ENCODE results near the gene CCDC27. TPM values are rescaled to one million over a fixed set of nuclear protein-coding genes. Genes with fewer than 3 reads are reported as not detected.
A peak's percentile ranks its signal among the peaks of the same experiment; 100 is the strongest.

CCDC27 gene
- total RNA-seq, 1 experiment from 2014 or later, result not detected

DNA sequence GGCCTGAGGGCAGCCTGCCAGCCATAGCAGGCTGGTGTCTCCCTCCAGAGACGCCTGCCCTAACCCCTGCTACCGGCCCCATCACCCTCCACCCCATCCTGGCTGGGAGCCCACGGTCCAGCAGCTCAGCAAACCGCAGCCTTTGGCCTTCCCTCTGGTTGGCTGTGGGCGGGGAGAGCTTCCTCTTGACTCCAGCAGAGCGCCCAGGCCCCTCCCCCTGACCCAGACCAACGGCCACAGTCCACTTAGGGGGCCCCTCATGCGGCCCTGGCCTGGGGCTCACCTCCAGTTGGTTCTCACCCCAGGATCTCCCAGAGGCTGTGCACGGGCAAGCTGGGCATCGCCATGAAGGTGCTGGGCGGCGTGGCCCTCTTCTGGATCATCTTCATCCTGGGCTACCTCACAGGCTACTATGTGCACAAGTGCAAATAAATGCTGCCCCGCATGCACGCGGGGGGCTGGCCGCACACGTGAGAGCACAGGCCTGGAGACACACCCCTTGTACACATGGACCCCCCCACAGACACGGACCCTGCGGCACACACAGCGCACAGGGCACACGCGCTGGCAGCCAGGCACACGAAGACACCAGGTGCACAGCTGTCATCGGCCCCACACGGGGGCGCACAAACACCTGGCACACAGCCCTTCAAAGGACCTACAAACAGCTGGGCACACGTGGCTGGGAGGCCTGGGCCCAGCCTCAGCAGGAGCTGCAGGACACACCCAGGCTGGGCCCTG is 23.4 kb downstream of the CCDC27 start:
- no TSS peak for BruUV-seq (replicated peaks)
- Histone ChIP-seq H3K9ac (ENCODE audit: low read length) (peak overlapping the region; percentile 39; the same call in 1 of the 2 replicates), H3K9me2 (ENCODE audit: insufficient read depth) (no peaks in the 10 kb centered on the region), H3K79me2 (ENCODE audit: insufficient read depth, low read length) (no peaks in the 10 kb centered on the region), H3K27ac (ENCODE audit: low read depth, low read length) (peak overlapping the region; percentile 30; the same call in 1 of the 2 replicates), H3K4me2 (ENCODE audit: low read length) (peak overlapping the region; percentile 51), H3K27me3 (ENCODE audit: insufficient read depth, low read length) (no peaks in the 10 kb centered on the region), H3K4me1 (ENCODE audit: control insufficient read depth in 1 of 2, insufficient read depth in 2 of 2, low read length in 2 of 2) (peaks cover 31 to 44% of the 10 kb centered on the region in 2 experiments), H3K4me3 (replicated peaks in 1 of 2; ENCODE audit: low read depth in 1 of 2, low read length in 2 of 2) (no peak overlapping the region), H3K36me3 (ENCODE audit: control insufficient read depth in 1 of 2, insufficient read depth in 2 of 2, low read length in 2 of 2) (peaks cover 6 to 8% of the 10 kb centered on the region in 2 experiments; a peak in 2 of 4 replicates), H3K9me3 (ENCODE audit: control insufficient read depth in 1 of 2, insufficient read depth in 1 of 2, low read depth in 1 of 2, low read length in 2 of 2) (no peaks in the 10 kb centered on the region), H4K20me1 (ENCODE audit: insufficient read depth) (no peaks in the 10 kb centered on the region), H2AFZ (ENCODE audit: low read depth, low read length, poor library complexity, severe bottlenecking) (no peak overlapping the region)
- DNase-seq (ENCODE audit: low read depth, low spot score) (peak; percentile 64), ATAC-seq (peak; percentile 64)
- ChIA-PET CTCF (interaction anchor here (0.7 to 2.3 kb wide), 10 partner anchors 9 to 323 kb away, joined by 3 to 10 read pairs (median 3); partner anchors contain the start of gene LRRC47), RAD21 (ENCODE audit: low non-redundant PET in 1 of 2, low total read pairs in 2 of 2, uncharacterized antibody in 2 of 2, unreplicated experiment in 2 of 2) (no interaction called here), POLR2A (no interaction called here)
- intact Hi-C loops (cut with micrococcal nuclease), result loop anchor here (1.0 kb wide), 1 partner anchor 26 kb away; no protein-coding TSS in a partner anchor
- no peak for TF ChIP-seq ATF3 (IDR thresholded peaks at IDR 0.05)
- TF ChIP-seq ELF1 (IDR thresholded peaks at IDR 0.05; ENCODE audit: borderline replicate concordance, low read depth), result no peak
- peak; percentile 38 for TF ChIP-seq ZBTB33 (IDR thresholded peaks at IDR 0.05; ENCODE audit: extremely low read depth, insufficient replicate concordance, low read length)
- no peak for TF ChIP-seq FOSL1 (IDR thresholded peaks at IDR 0.05; ENCODE audit: low read depth)
- no peak for TF ChIP-seq SIN3A (IDR thresholded peaks at IDR 0.05; ENCODE audit: low read depth)
- peak; percentile 73; the same call in 1 of the 2 replicates for TF ChIP-seq ZFX (IDR thresholded peaks at IDR 0.05)
- no peak for TF ChIP-seq EZH2 (IDR thresholded peaks at IDR 0.05)
- TF ChIP-seq, protein P1, sequence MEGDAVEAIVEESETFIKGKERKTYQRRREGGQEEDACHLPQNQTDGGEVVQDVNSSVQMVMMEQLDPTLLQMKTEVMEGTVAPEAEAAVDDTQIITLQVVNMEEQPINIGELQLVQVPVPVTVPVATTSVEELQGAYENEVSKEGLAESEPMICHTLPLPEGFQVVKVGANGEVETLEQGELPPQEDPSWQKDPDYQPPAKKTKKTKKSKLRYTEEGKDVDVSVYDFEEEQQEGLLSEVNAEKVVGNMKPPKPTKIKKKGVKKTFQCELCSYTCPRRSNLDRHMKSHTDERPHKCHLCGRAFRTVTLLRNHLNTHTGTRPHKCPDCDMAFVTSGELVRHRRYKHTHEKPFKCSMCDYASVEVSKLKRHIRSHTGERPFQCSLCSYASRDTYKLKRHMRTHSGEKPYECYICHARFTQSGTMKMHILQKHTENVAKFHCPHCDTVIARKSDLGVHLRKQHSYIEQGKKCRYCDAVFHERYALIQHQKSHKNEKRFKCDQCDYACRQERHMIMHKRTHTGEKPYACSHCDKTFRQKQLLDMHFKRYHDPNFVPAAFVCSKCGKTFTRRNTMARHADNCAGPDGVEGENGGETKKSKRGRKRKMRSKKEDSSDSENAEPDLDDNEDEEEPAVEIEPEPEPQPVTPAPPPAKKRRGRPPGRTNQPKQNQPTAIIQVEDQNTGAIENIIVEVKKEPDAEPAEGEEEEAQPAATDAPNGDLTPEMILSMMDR (IDR thresholded peaks at IDR 0.05 in 2 of 3, conservative IDR thresholded peaks at IDR 0.05 in 1 of 3; ENCODE audit: borderline replicate concordance in 1 of 3, insufficient read depth in 1 of 3, low read depth in 2 of 3, low read length in 2 of 3), result peak; percentile 73 to 76 (median 74)
- no peak for TF ChIP-seq SRF (IDR thresholded peaks at IDR 0.05; ENCODE audit: low read depth)
- TF ChIP-seq SP1 (IDR thresholded peaks at IDR 0.05; ENCODE audit: low read depth), result no peak
- no peak for TF ChIP-seq EGR1 (IDR thresholded peaks at IDR 0.05; ENCODE audit: low read depth)
- TF ChIP-seq POLR2AphosphoS5 (IDR thresholded peaks at IDR 0.05; ENCODE audit: low read depth, low read length), result peak; percentile 65
- TF ChIP-seq, protein P2, sequence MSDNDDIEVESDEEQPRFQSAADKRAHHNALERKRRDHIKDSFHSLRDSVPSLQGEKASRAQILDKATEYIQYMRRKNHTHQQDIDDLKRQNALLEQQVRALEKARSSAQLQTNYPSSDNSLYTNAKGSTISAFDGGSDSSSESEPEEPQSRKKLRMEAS (IDR thresholded peaks at IDR 0.05), result peak; percentile 99
- TF ChIP-seq RAD21 (IDR thresholded peaks at IDR 0.05; ENCODE audit: low read depth), result no peak
- TF ChIP-seq YY1 (IDR thresholded peaks at IDR 0.05; ENCODE audit: extremely low read depth, insufficient replicate concordance, low read depth, low read length), result peak; percentile 38
- no peak for TF ChIP-seq ZNF274 (IDR thresholded peaks at IDR 0.05; ENCODE audit: low read depth, low read length)
- no peak for TF ChIP-seq POLR2A (IDR thresholded peaks at IDR 0.05; ENCODE audit: borderline replicate concordance, extremely low read depth, insufficient read depth, insufficient read length)
- no peak for TF ChIP-seq REST (IDR thresholded peaks at IDR 0.05; ENCODE audit: low read depth)
- no peak for TF ChIP-seq JUND (IDR thresholded peaks at IDR 0.05)

Measured in HCT116 (cell line).